Regular cardiac myocyte (primary cell): ENCODE results near the gene PPIC. TPM values are rescaled to one million over a fixed set of nuclear protein-coding genes. Genes with fewer than 3 reads are reported as not detected.

ENCODE experiments used
- total RNA-seq: library from RNA; depleted of rRNA; stranded (reverse); fragments of >200 nt; gene quantifications from 2 replicates; pipeline ENCODE4 v1.2.3, GENCODE V29; 2014

Gene PPIC
- 54.4 and 88.0 TPM in 2 replicates for total RNA-seq

GRCh38 chr5:123036391-123037103 lies at the start of gene PPIC:
PPIC (minus strand) TSS chr5:123036725; CDS start chr5:123036625, 100 bp downstream.

Other genes with a start within 250 kb of the PPIC start
- 19.0 and 22.6 TPM in 2 replicates for gene SNX24, start 191.1 kb downstream of the PPIC start, total RNA-seq
- gene PRDM6, start 52.5 kb upstream of the PPIC start, total RNA-seq, result under 0.01 and 0.56 TPM in 2 replicates